Subcutaneous adipose tissue (tissue), 4 donors: ENCODE data around the gene APBB2. TPM values are rescaled to one million over a fixed set of nuclear protein-coding genes. Genes with fewer than 3 reads are reported as not detected.

Source experiments
- small RNA-seq: library from RNA; depleted of rRNA; stranded (forward); fragments of <200 nt; gene quantifications from one replicate; pipeline ENCODE3, GENCODE V24; 2016
- total RNA-seq, 4 donors: library from RNA; depleted of rRNA; stranded (reverse); fragments of >200 nt; gene quantifications; one replicate each; pipeline ENCODE4 v1.1.0, GENCODE V29; 2016
- TF ChIP-seq, protein P1 (sequence below): fragments of 450-650 bp; IDR thresholded peaks from one replicate; pipeline ENCODE4 v1.5.1; 2016; ENCODE audit warnings: low read depth, mild to moderate bottlenecking, control low read depth, antibody characterized with exemption, moderate library complexity

Gene APBB2
- total RNA-seq, 4 donors from 2014 or later: 55.6 to 181 (median 124) TPM

DNA sequence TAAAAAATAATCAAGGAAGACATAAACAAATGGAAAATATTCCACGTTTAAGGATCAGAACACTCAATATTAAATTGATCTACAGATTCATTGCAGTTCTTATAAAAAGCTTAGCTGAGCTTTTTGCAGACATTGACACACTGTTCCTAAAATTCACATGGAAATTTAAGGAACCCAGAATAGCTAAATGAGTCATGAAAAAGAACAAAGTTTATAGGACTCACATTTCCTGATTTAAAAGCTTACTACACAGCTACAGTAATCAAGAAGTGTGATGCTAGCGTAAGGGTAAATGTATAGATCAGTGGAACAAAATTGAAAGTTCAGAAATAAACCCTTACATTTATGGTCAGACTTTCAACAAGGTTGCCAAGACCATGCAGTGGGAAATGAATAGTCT, 431.5 kb downstream of the APBB2 start:
- TF ChIP-seq, protein P1, sequence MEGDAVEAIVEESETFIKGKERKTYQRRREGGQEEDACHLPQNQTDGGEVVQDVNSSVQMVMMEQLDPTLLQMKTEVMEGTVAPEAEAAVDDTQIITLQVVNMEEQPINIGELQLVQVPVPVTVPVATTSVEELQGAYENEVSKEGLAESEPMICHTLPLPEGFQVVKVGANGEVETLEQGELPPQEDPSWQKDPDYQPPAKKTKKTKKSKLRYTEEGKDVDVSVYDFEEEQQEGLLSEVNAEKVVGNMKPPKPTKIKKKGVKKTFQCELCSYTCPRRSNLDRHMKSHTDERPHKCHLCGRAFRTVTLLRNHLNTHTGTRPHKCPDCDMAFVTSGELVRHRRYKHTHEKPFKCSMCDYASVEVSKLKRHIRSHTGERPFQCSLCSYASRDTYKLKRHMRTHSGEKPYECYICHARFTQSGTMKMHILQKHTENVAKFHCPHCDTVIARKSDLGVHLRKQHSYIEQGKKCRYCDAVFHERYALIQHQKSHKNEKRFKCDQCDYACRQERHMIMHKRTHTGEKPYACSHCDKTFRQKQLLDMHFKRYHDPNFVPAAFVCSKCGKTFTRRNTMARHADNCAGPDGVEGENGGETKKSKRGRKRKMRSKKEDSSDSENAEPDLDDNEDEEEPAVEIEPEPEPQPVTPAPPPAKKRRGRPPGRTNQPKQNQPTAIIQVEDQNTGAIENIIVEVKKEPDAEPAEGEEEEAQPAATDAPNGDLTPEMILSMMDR: no peak

GRCh38 chr4:40778090-40778489, 436.3 kb downstream of the APBB2 start:
- TF ChIP-seq, protein P1: no peak

DNA sequence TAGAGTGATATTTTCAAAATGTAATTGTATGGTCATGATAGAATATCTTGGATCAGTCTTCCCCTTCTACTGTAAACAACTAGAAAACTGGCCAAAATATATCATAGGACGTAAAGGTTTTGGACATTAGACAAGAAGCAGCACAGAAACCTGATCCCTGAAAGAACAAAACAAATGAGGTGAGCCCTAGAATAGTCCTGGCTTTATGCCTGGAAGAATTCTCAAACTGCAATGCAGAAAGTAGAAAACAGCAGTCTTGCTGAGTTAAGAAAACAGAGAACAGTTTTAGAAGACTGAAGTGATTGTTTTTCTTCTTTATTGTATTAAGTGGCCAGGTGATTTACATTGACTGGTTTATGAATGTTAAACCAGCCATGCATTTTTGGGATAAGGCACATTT, 445.1 kb downstream of the APBB2 start:
- TF ChIP-seq, protein P1: no peak

DNA sequence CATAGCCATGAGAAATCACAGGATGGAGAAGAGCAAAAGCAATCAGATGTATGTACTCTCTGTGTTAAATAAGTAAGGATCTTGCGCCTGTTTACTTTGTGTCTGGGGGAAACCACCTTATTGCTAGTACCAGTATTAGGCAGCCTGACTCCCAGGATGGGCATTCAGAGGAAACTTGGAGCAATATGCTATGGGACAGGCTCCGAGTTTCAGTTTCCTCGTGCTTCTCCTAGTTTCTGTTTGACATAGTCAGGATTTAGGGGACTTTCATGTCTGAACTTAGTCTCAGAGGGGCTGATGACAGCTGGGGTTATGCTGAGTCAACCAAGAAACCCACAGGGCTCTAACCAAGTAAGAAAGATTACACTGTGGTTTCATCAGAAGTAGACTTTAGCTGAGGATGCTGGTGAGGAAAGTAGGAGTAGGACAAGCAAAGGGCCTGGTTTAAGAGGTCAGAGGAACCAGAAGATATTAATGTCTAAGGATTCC, 451.1 kb downstream of the APBB2 start:
- TF ChIP-seq, protein P1: no peak

Small RNAs within 50 kb of the gene (small RNA-seq; reads per million reads assigned to genes)
- gene RF00019: 0.49 reads per million
- not detected for gene RNA5SP160
- not detected for gene RNU6-1195P
- gene RNU6-836P: not detected

Other genes starting within 250 kb of the APBB2 start
- 100 to 1,000 TPM in 3 of 4 donors, 10 to 100 TPM in 1; 31.5 to 442 (median 221) TPM for gene UCHL1, start 42.4 kb upstream of the APBB2 start, total RNA-seq